GM23338 (cell line): Measurements from ENCODE around the gene CACNG6. TPM values are rescaled to one million over a fixed set of nuclear protein-coding genes. Genes with fewer than 3 reads are reported as not detected.

ENCODE experiments used
- ATAC-seq: fragments of 200-7000 bp; cut with Tn5 transposase; 3 replicates; pipeline ENCODE4 v1.9.1; 2020
- DNase-seq: peaks from one replicate; pipeline ENCODE4 v3.0.0-alpha.2; 2015; ENCODE audit warnings: low spot score
- H2AFZ ChIP-seq: fragments of 200-600 bp; sonication (generic); 2 replicates; pipeline ENCODE4 v1.8.0; 2016; ENCODE audit warnings: antibody characterized with exemption, mild to moderate bottlenecking, moderate library complexity
- H3F3A ChIP-seq: fragments of 200-600 bp; sonication (generic); replicated peaks from 2 replicates; pipeline ENCODE4 v1.8.0; 2017; ENCODE audit warnings: antibody characterized with exemption, mixed run types, low read depth
- H3K27ac ChIP-seq: fragments of 200-600 bp; sonication (generic); 2 replicates; pipeline ENCODE4 v1.6.1; 2016; ENCODE audit warnings: low read depth
- H3K27me3 ChIP-seq: fragments of 200-600 bp; sonication (generic); 2 replicates; pipeline ENCODE4 v1.8.0; 2016; ENCODE audit warnings: mild to moderate bottlenecking, mixed run types, moderate library complexity; ENCODE audit not compliant: insufficient read depth
- H3K36me3 ChIP-seq: fragments of 200-600 bp; sonication (generic); 2 replicates; pipeline ENCODE4 v1.8.0; 2016; ENCODE audit warnings: mild to moderate bottlenecking; ENCODE audit not compliant: insufficient read depth
- H3K4me1 ChIP-seq: fragments of 200-600 bp; sonication (generic); 2 replicates; pipeline ENCODE4 v1.8.0; 2016; ENCODE audit warnings: mild to moderate bottlenecking, moderate library complexity; ENCODE audit not compliant: insufficient read depth
- H3K4me2 ChIP-seq: fragments of 200-600 bp; sonication (generic); 2 replicates; pipeline ENCODE4 v1.7.1; 2017; ENCODE audit warnings: mixed run types
- H3K4me3 ChIP-seq: fragments of 200-600 bp; sonication (generic); 2 replicates; pipeline ENCODE4 v1.6.1; 2016; ENCODE audit warnings: mixed run types
- H3K79me2 ChIP-seq: fragments of 200-600 bp; sonication (generic); replicated peaks from 2 replicates; pipeline ENCODE4 v1.8.0; 2017; ENCODE audit warnings: mild to moderate bottlenecking; ENCODE audit not compliant: insufficient read depth
- H3K9me2 ChIP-seq: fragments of 200-600 bp; sonication (generic); 2 replicates; pipeline ENCODE4 v1.8.0; 2017; ENCODE audit not compliant: insufficient read depth
- H4K20me1 ChIP-seq: fragments of 200-600 bp; sonication (generic); replicated peaks from 2 replicates; pipeline ENCODE4 v1.8.0; 2017; ENCODE audit warnings: mild to moderate bottlenecking; ENCODE audit not compliant: insufficient read depth
- H3K27ac Mint-ChIP-seq: 2 replicates; pipeline ENCODE4 v1.8.0; 2020; ENCODE audit warnings: inconsistent platforms, mild to moderate bottlenecking, moderate library complexity, mixed read lengths
- H3K27me3 Mint-ChIP-seq: 3 replicates; pipeline ENCODE4 v1.8.0; 2022; ENCODE audit warnings: low read depth, mild to moderate bottlenecking, moderate library complexity, mixed read lengths, inconsistent platforms; ENCODE audit not compliant: insufficient read depth, poor library complexity
- H3K36me3 Mint-ChIP-seq: 3 replicates; pipeline ENCODE4 v1.8.0; 2021; ENCODE audit warnings: low read depth, mild to moderate bottlenecking, inconsistent platforms, moderate library complexity, mixed read lengths
- H3K4me1 Mint-ChIP-seq: 3 replicates; pipeline ENCODE4 v1.8.0; 2020; ENCODE audit warnings: mild to moderate bottlenecking, inconsistent platforms, mixed read lengths
- H3K4me3 Mint-ChIP-seq: 3 replicates; pipeline ENCODE4 v1.8.0; 2021; ENCODE audit warnings: moderate library complexity, mild to moderate bottlenecking, inconsistent platforms, mixed read lengths
- H3K9me3 Mint-ChIP-seq: 3 replicates; pipeline ENCODE4 v1.8.0; 2020; ENCODE audit warnings: moderate library complexity, mild to moderate bottlenecking, inconsistent platforms, mixed read lengths
- CTCF ChIP-seq, 2 experiments: fragments of 200-600 bp in 1 of 2; sonication (generic) in 1 of 2; conservative IDR thresholded peaks; 2 replicates each; pipeline versions ENCODE4 v1.5.1 to v1.6.1; 2016 to 2017; ENCODE audit warnings: antibody characterized with exemption in 2 of 2, low read depth in 2 of 2, mild to moderate bottlenecking in 2 of 2, moderate library complexity in 1 of 2
- ETS1 ChIP-seq: IDR thresholded peaks from 2 replicates; pipeline ENCODE4 v1.6.1; 2016; ENCODE audit warnings: antibody characterized with exemption
- EZH2 ChIP-seq: fragments of 200-600 bp; sonication (generic); IDR thresholded peaks from one replicate; pipeline ENCODE4 v1.8.0; 2017; ENCODE audit warnings: antibody characterized with exemption, mild to moderate bottlenecking, low read depth; ENCODE audit not compliant: unreplicated experiment
- EZH2phosphoT487 ChIP-seq: fragments of 200-600 bp; sonication (generic); IDR thresholded peaks from one replicate; pipeline ENCODE4 v1.8.1; 2018; ENCODE audit warnings: antibody characterized with exemption; ENCODE audit not compliant: unreplicated experiment
- JUNB ChIP-seq: IDR thresholded peaks from one replicate; pipeline ENCODE4 v1.6.1; 2016; ENCODE audit warnings: antibody characterized with exemption; ENCODE audit not compliant: unreplicated experiment
- NANOG ChIP-seq: IDR thresholded peaks from 2 replicates; pipeline ENCODE4 v1.6.1; 2016; ENCODE audit warnings: antibody characterized with exemption, borderline replicate concordance
- REST ChIP-seq: IDR thresholded peaks from one replicate; pipeline ENCODE4 v1.6.1; 2018; ENCODE audit warnings: antibody characterized with exemption; ENCODE audit not compliant: unreplicated experiment
- STAT1 ChIP-seq: IDR thresholded peaks from one replicate; pipeline ENCODE4 v1.6.1; 2016; ENCODE audit warnings: antibody characterized with exemption; ENCODE audit not compliant: unreplicated experiment
- polyA plus RNA-seq: library from polyadenylated mRNA; unstranded; fragments of >200 nt; fragmentation: Nextera tagmentation; extraction: Ambion mirVana; gene quantifications from 2 replicates; pipeline ENCODE4 v1.2.1, GENCODE V29; 2016
- total RNA-seq: library from RNA; depleted of rRNA; stranded (reverse); fragments of >200 nt; shearing (Covaris generic); gene quantifications from 2 replicates; pipeline ENCODE4 v1.2.3, GENCODE V29; 2014

Gene CACNG6
- total and polyA plus RNA-seq, 2 experiments from 2014 or later = 0.38 to 1.5 TPM

- TF ChIP-seq REST (no peak), NANOG (no peak), CTCF (conservative IDR thresholded peaks at IDR 0.05; ENCODE audit: low read depth in 2 of 2) (no peak), EZH2phosphoT487 (no peak)
These were observed 31.8 kb downstream of the CACNG6 start (continued) for GRCh38 chr19:54023191-54023590.

DNA sequence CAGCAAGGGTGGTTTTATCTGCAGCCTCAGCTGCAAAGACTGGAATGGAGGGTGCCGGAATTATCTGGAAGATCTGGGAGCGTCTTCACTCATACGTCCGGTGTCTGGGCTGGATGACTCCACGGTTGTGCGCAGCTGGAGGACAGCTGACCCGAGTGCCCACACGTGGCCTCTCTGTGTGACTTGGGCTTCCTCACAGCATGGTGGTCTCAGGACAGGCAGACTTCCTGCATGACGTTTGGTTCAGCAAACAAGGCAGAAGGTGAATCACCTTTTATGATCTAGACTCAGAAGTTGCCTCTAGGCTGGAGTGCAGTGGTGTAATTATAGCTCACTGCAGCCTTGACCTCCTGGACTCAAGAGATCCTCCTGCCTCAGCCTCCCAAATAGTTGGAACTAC, 33.2 kb downstream of the CACNG6 start:
- Mint-ChIP-seq H3K36me3 (no peaks in the 10 kb centered on the region; the same call in 2 of the 3 replicates), H3K4me3 (no peak overlapping the region), H3K27me3 (peaks cover 12% of the 10 kb centered on the region), H3K9me3 (no peaks in the 10 kb centered on the region; the same call in 2 of the 3 replicates), H3K27ac (no peak overlapping the region), H3K4me1 (peaks cover 16% of the 10 kb centered on the region)
- ATAC-seq (no peak), DNase-seq (no peak)
- no peaks in the 10 kb centered on the region for H3K27me3 ChIP-seq
- H3K4me2 ChIP-seq = no peak overlapping the region
- H3K4me3 ChIP-seq = no peak overlapping the region
- peaks cover 9% of the 10 kb centered on the region for H3F3A ChIP-seq
- H3K36me3 ChIP-seq = no peaks in the 10 kb centered on the region
- peaks cover 7% of the 10 kb centered on the region; the same call in 1 of the 2 replicates for H3K4me1 ChIP-seq
- no peak overlapping the region for H2AFZ ChIP-seq
- no peaks in the 10 kb centered on the region for H3K79me2 ChIP-seq
- no peaks in the 10 kb centered on the region for H3K9me2 ChIP-seq
- no peak overlapping the region for H3K27ac ChIP-seq
- no peaks in the 10 kb centered on the region for H4K20me1 ChIP-seq
- no peak for TF ChIP-seq JUNB
- no peak for TF ChIP-seq CTCF (conservative IDR thresholded peaks at IDR 0.05; ENCODE audit: low read depth in 2 of 2)
- TF ChIP-seq REST = no peak
- TF ChIP-seq ETS1 = no peak
- TF ChIP-seq EZH2phosphoT487 = no peak
- TF ChIP-seq EZH2 = no peak
- no peak for TF ChIP-seq STAT1
